ENCODE results near the gene OR6Q1.

DNA sequence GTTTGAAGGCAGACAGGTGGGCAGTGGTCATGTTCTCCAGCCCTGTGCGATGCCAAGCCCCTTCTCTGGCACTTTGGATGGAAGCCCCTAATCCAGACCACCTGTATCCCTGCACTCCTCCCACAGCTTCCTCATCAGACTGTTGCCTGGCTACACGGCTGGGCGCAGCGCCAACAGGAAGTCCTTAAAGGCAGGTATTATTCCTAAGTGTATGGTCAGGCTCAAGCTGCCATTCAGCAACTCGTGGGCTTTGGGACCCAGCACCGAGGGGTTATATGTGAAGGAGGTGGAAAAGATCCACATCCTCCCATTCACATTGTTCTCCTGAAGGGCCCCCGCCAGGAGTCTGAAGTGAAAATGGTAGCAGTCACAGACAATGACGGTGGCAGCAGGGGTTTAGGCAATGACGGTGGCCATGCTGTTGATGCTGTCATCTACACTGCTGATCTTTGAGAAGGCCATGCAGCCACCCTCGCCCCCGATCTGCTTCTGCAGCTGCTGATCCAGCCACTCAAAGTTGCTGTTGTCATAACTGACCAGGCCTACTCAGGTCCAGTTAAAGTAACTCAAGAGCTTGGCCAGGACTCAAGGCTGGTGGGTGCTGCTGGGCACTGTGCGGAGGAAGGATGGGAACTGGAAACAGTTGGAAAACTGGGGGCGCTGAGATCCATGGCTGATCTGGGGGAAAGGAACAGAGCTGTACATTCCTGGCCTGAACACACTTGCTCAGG, 27.7 kb downstream of the OR6Q1 start:
- no peak for TF ChIP-seq POLR2A (IDR thresholded peaks at IDR 0.05)
- TF ChIP-seq, protein P1, sequence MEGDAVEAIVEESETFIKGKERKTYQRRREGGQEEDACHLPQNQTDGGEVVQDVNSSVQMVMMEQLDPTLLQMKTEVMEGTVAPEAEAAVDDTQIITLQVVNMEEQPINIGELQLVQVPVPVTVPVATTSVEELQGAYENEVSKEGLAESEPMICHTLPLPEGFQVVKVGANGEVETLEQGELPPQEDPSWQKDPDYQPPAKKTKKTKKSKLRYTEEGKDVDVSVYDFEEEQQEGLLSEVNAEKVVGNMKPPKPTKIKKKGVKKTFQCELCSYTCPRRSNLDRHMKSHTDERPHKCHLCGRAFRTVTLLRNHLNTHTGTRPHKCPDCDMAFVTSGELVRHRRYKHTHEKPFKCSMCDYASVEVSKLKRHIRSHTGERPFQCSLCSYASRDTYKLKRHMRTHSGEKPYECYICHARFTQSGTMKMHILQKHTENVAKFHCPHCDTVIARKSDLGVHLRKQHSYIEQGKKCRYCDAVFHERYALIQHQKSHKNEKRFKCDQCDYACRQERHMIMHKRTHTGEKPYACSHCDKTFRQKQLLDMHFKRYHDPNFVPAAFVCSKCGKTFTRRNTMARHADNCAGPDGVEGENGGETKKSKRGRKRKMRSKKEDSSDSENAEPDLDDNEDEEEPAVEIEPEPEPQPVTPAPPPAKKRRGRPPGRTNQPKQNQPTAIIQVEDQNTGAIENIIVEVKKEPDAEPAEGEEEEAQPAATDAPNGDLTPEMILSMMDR (IDR thresholded peaks at IDR 0.05): no peak

All from Peyer's patch (tissue), 4 donors.